ENCODE results near the gene CSMD2.

CSMD2 gene

GRCh38 chr1:33946836-33947235 lies 218.2 kb downstream of the CSMD2 start:
- no peak for DNase-seq

- no peak for DNase-seq
Observed at GRCh38 chr1:33944846-33945245, 220.2 kb downstream of the CSMD2 start.

- DNase-seq, result no peak
Observed at GRCh38 chr1:33943978-33944377, 221.1 kb downstream of the CSMD2 start.

GRCh38 chr1:33932871-33933270 lies 232.2 kb downstream of the CSMD2 start:
- DNase-seq, result no peak

DNA sequence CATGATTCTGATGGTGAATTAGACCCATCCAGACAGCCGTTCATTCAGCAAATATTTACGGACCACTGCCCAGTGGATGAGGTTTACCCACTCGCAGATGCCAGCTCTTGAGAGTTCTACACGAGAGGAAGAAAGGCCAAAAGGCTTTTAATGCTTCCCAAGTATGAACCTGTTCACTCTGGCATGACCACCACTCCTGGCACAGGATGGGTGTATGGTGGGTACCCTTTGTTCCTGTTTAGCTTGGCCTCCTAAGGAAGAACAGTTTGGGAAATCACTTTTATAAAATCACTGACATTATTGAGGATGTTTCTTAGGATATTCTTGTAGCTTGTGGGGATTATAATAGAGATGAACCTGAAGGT lies 233.9 kb downstream of the CSMD2 start:
- DNase-seq, result no peak

DNA sequence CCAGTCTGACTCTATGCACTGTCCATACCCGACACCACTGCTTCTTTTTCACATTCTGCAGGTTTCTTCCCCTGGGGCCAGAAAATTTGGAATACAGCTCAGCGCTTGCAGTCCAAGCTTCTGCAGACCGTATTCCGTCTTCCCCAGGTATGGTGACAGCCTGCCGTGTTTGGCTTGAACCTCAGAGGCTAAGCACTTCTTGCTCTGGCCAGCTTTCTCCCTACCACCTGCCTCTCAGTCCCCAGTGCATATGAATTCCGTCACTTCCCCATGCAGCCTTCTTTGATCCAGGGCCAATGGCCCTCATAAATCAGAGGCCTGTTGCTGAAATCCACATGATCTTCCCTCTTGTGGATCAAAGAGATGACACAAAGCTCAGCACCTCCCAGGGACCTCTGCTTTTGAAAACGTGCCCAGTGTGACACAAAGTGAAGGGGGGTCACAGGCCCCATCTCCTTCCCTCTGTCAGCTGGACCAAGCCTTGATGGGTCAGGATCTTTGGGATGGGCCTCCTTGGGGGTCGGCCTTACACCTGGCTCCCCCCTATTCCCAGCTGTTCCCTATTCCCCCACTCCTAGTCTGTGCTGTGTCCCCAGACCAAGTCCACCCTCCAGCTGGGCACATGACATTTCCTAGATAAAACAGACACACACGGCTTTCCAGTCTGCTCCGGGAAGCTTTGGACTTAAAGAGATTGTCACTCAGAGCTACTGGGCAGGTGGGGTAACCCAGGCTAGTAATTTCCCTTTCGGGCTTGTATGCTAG lies 234.5 kb downstream of the CSMD2 start:
- no peak for DNase-seq

- no peak for DNase-seq
Observed at GRCh38 chr1:33928251-33928650, 236.8 kb downstream of the CSMD2 start.

GRCh38 chr1:33927721-33928120 lies 237.3 kb downstream of the CSMD2 start:
- DNase-seq, result no peak

DNA sequence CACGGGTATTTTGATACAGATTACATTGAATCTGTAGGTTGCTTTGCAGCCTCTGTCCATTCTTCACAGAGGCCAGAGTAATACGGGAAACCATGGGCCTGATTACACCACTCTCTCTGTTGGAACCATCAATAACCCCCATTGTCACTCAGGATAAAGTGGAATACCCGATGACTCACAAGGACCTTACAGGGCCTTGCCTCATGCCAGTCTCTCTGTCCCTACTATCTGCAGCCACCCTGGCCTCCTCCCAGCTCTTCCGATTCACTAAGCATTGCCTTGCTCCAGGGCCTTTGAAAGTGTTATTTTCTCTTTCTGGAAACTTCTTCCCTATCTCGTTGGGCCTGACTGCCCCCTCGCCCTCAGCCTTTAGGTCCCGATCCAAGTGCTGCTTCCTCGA lies 239.4 kb downstream of the CSMD2 start:
- DNase-seq, result no peak

GRCh38 chr1:33921281-33921680 lies 243.7 kb downstream of the CSMD2 start:
- DNase-seq, result no peak

DNA sequence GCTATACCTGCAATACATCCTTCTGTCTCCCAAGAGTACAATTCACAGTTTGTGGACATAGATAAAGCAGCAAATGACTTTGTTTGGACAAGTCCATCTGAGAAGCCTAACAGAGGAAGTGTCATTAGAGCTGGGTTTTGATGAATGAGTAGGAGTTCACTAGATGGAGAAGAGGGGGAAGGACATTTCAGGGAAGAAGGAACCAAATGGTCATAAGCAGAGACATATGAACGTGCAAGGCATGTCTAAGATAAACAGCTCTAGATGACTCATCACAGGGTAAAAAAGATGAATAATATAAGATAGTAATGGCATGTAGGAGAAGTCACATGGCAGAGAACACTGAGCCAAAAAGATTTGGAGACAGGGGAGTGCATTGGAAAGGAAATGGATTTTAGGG lies 246.7 kb downstream of the CSMD2 start:
- DNase-seq, result no peak

- no peak for DNase-seq
Observed at GRCh38 chr1:33916786-33917185, 248.2 kb downstream of the CSMD2 start.

DNA sequence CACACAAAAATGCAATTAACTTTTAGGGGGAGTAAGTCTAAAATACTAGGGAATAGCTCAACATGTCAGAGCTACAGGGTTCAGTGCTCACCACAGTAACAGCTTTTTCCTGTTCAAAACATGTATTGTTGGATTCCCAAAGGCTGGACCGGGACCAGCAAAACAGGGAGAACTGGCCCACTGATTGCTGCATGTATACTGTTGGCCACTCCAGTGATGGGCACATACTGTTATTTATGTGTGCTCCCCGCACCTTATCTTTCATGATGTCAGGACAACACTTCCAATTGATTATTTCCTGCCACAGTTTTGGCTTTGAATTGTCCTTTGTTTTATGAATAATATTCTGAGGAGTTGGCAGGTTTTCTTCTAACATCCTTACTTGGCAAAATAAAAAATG lies 250.5 kb downstream of the CSMD2 start:
- no peak for DNase-seq

DNA sequence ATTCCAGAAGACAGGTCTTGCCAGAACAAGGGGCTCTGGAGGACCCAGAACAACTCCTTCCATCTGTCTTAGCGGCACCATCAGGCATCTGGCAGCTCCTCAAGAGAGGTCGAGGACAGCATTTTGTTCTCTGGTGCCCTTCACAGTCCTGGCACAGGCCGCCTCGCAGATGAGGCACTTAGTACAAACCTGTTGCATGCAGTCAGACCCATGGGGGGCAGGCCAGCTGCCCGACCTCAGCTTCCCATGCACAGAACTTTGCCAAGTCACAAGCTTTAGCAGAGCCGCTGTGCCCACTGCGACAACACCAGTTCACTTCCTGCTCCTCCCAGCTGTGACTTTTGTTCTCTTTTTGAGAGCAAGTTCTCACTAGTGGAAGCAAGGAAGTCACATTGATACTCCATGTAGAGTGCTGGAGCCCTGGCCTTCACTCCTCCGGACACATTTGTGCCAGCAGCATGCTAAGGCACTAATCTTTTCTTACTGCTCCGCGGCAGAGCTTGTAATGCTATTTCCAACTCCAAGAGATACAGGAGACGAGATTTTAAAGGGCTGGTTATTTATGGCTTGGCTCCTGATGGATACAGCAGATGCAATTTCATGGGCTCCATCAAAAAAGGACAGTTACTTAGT lies 256.6 kb downstream of the CSMD2 start:
- no peak for DNase-seq

DNA sequence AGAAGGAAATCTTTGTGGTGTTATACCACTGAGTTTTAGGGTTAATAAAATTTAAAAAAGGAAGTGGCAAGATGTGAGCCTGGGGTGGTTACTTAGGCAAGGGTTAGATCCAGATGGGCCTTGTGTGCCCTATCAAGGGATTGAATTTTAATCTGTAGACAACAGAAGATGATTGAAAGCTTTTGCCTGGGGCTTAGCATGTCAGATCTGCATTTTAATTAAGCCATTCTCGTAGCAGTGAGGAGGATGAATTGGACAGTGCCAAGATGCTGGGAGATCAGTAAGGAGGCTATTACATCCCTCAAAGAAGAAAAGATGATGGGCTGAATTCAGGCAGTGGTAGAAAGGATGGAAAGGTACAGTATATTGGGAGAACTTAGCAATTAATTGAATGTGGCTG lies 258.9 kb downstream of the CSMD2 start:
- DNase-seq, result no peak

DNA sequence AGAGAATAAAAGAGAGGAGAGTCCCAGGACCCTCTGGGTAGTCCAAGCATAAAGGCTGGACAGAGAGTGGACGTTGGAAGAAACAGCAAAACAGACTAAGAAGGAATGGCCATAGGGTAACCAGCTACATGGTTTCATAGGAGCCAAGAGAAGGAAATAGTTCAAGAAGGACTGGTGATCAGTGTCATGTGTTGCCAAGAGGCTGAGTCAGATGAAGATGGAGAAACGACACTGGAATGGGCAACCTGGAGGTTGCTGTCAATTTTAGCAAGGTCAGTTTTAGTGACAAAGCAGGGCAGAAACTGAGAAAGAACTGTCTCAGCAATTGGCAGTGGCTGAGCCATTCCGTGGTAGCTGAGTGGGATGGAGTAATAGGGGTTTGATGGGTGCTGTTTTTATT lies 259.8 kb downstream of the CSMD2 start:
- DNase-seq, result no peak

DNA sequence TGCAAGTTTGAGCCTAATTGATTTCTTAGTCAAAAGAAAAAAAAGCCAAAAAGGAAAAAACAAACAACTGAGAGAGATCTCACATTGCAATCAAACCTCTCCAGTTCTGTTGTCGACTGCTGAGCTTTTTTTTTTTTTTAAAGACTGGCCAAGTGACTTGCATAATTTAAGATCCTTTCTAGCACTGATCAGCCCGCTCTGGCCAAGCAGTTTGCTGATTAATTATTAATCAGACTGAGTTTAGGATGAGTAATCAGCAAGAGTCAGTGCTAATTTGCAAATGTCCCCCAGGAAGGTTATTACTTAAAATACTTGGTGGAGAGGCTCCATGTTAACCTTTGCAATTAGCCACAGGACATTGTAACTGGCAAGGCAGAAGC lies 261.8 kb downstream of the CSMD2 start:
- no peak for DNase-seq

GRCh38 chr1:33902486-33903209 lies 262.4 kb downstream of the CSMD2 start:
- DNase-seq, result no peak

DNA sequence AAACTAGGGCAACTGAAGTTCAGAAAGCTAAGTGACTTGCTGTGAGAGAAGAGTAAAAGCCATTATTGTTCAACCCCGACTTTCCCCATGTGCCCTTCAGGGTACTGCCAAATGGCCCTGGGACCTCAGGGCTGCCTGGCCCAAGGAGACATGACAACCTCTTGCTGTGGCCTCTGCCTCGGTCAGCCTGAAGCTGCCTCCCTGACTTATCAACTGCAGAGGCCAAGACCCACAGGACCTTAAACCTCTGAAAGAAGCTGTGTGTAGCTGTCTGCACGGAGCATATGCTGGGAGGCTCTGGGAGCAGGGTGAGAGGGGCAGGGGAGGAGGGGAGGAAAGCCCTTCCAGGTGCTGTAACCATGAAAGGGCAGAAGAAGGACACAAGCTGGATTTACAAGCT lies 265.3 kb downstream of the CSMD2 start:
- DNase-seq, result no peak

DNA sequence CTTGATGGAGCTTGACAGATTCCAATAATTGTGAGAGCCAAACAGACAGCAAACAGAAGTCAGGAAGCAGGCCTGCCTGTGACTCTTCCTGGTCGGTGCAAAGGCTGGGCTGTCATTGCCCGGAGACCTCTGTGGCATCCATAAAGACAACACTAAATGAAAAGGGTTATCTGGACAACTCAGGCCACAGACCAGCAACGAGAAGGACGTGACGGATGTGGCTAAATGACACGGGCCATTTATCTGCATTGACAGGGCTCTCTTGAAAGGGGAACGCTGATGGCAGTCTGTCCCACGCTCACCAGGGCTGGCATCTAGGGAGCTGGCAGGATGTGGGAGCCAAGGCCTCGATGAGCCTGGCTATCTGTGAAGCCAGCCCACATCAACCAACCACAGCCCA lies 266.1 kb downstream of the CSMD2 start:
- DNase-seq, result no peak

- DNase-seq, result no peak
Observed at GRCh38 chr1:33898406-33898805, 266.6 kb downstream of the CSMD2 start.

DNA sequence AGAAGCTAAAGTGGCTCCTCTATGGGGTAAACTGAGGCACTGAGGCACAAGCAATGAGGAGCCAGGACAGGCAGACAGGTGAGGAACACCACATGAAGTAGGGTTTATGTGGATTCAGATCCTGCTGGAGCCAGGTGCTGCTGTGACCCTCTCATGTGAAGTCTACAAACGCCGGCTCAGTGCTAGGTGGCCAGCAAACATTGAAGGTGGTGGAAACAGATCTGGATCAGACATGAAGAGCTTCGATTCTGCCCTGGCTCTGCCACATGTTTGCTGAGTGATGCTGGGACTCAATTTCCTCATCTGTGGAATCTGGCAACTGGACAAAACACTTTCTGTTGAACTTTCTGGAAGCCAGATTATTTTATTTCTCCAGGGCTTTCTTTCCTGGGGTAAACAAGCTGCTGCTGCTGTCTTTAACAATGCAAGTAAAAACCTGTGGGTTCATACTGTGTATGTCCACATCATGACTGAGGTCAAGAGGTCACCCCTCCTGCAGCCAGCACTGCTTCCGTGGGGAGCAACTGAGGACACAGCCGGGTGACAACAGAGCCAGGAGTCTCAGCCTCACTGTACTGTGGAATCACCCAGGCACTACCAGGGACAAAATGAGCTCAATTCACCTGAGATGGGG lies 267.8 kb downstream of the CSMD2 start:
- DNase-seq, result no peak

- no peak for DNase-seq
Observed at GRCh38 chr1:33895976-33896375, 269.1 kb downstream of the CSMD2 start.

DNA sequence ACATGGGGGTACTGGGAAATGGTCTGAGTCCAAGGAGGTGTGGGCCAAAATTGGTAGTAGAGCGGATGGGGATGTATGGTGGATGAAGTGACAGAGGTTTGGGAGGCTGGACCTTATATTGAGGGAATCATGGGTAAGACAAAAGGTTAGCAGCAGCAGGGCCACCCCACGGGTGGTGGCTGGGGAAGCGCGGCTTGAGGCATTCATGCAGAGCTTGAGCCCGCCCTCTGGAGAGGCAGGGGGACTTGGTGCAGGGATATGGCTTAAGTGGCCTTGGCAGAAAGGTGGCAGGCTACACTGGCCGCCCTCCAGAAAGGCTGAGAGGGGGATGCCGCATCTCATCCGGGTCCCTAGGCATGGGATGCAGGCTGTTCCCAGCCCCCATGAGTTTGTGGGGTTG lies 269.6 kb downstream of the CSMD2 start:
- DNase-seq, result no peak
